ENCODE measurements around the gene FERMT2. TPM values are rescaled to one million over a fixed set of nuclear protein-coding genes. Genes with fewer than 3 reads are reported as not detected.

Gene FERMT2
- total and polyA plus RNA-seq, 2 donors (not counting 1 experiment from before 2014, with no cell fraction given): 0.05 TPM; not detected in 1

GRCh38 chr14:52988139-52988538 is 37.3 kb upstream of the FERMT2 start:
- Histone ChIP-seq H3K4me3 (ENCODE audit: control extremely low read depth in 1 of 5, extremely low read depth in 1 of 5, insufficient read depth in 1 of 5, low read depth in 2 of 5, low read length in 4 of 5) (no peak overlapping the region), H3K9ac (ENCODE audit: low read length) (no peak overlapping the region), H3K4me1 (ENCODE audit: control insufficient read depth in 2 of 2, insufficient read depth in 2 of 2, low read length in 2 of 2) (no peaks in the 10 kb centered on the region), H4K20me1 (ENCODE audit: control insufficient read depth, insufficient read depth, low read length, poor library complexity, severe bottlenecking) (no peaks in the 10 kb centered on the region), H3K27me3 (replicated peaks in 1 of 4; ENCODE audit: control extremely low read depth in 1 of 4, control insufficient read depth in 3 of 4, insufficient read depth in 4 of 4, low read length in 3 of 4) (no peaks in the 10 kb centered on the region), H3K79me2 (ENCODE audit: control insufficient read depth, insufficient read depth, low read length) (no peaks in the 10 kb centered on the region), H3K9me3 (ENCODE audit: control extremely low read depth in 1 of 3, control insufficient read depth in 2 of 3, insufficient read depth in 1 of 3, low read length in 2 of 3) (no peaks in the 10 kb centered on the region), H2AFZ (ENCODE audit: insufficient read depth, low read depth, low read length, poor library complexity, severe bottlenecking) (no peak overlapping the region), H3K27ac (ENCODE audit: low read length in 2 of 2) (no peak overlapping the region), H3K36me3 (replicated peaks in 1 of 2; ENCODE audit: control extremely low read depth in 1 of 2, control insufficient read depth in 1 of 2, extremely low read depth in 1 of 2, insufficient read depth in 2 of 2, low read length in 1 of 2) (no peaks in the 10 kb centered on the region), H3K4me2 (replicated peaks; ENCODE audit: low read depth, low read length, poor library complexity, severe bottlenecking) (no peak overlapping the region)
- Mint-ChIP-seq H3K27me3 (peaks cover 13% of the 10 kb centered on the region), H3K9me3 (ENCODE audit: insufficient read depth) (no peaks in the 10 kb centered on the region), H3K4me3 (no peak overlapping the region), H3K4me1 (no peaks in the 10 kb centered on the region), H3K27ac (no peak overlapping the region)
- intact Hi-C loops (cut with micrococcal nuclease): no loop called here
- ATAC-seq (ENCODE audit: low read depth) (no peak), DNase-seq (no peak)
- ChIA-PET POLR2A (no interaction called here), CTCF (no interaction called here)
- TF ChIP-seq EZH2 (IDR thresholded peaks at IDR 0.05; ENCODE audit: borderline replicate concordance, insufficient read depth, low read depth, low read length, poor library complexity, severe bottlenecking) (no peak), CTCF (IDR thresholded peaks at IDR 0.05) (no peak)

GRCh38 chr14:52987514-52987913 is 36.7 kb upstream of the FERMT2 start:
- Histone ChIP-seq H3K27me3 (replicated peaks in 1 of 4; ENCODE audit: control extremely low read depth in 1 of 4, control insufficient read depth in 3 of 4, insufficient read depth in 4 of 4, low read length in 3 of 4) (no peaks in the 10 kb centered on the region), H3K36me3 (replicated peaks in 1 of 2; ENCODE audit: control extremely low read depth in 1 of 2, control insufficient read depth in 1 of 2, extremely low read depth in 1 of 2, insufficient read depth in 2 of 2, low read length in 1 of 2) (no peaks in the 10 kb centered on the region), H3K4me1 (ENCODE audit: control insufficient read depth in 2 of 2, insufficient read depth in 2 of 2, low read length in 2 of 2) (no peaks in the 10 kb centered on the region), H2AFZ (ENCODE audit: insufficient read depth, low read depth, low read length, poor library complexity, severe bottlenecking) (no peak overlapping the region), H4K20me1 (ENCODE audit: control insufficient read depth, insufficient read depth, low read length, poor library complexity, severe bottlenecking) (no peaks in the 10 kb centered on the region), H3K4me2 (replicated peaks; ENCODE audit: low read depth, low read length, poor library complexity, severe bottlenecking) (no peak overlapping the region), H3K9ac (ENCODE audit: low read length) (no peak overlapping the region), H3K9me3 (ENCODE audit: control extremely low read depth in 1 of 3, control insufficient read depth in 2 of 3, insufficient read depth in 1 of 3, low read length in 2 of 3) (no peaks in the 10 kb centered on the region), H3K4me3 (ENCODE audit: control extremely low read depth in 1 of 5, extremely low read depth in 1 of 5, insufficient read depth in 1 of 5, low read depth in 2 of 5, low read length in 4 of 5) (no peak overlapping the region), H3K27ac (ENCODE audit: low read length in 2 of 2) (no peak overlapping the region), H3K79me2 (ENCODE audit: control insufficient read depth, insufficient read depth, low read length) (no peaks in the 10 kb centered on the region)
- Mint-ChIP-seq H3K4me3 (no peak overlapping the region), H3K27me3 (peaks cover 7% of the 10 kb centered on the region), H3K27ac (no peak overlapping the region), H3K4me1 (no peaks in the 10 kb centered on the region), H3K9me3 (ENCODE audit: insufficient read depth) (no peaks in the 10 kb centered on the region)
- TF ChIP-seq EZH2 (IDR thresholded peaks at IDR 0.05; ENCODE audit: borderline replicate concordance, insufficient read depth, low read depth, low read length, poor library complexity, severe bottlenecking): no peak
- no peak for TF ChIP-seq CTCF (IDR thresholded peaks at IDR 0.05)
- POLR2A ChIA-PET: no interaction called here
- intact Hi-C loops (cut with micrococcal nuclease): no loop called here
- ATAC-seq (ENCODE audit: low read depth) (no peak), DNase-seq (no peak)
- CTCF ChIA-PET: no interaction called here
- WGBS (ENCODE audit: insufficient coverage): 81% methylated on average over 3 of the region's 3 CpGs

Data from B cell (primary cell).